Natural killer cell (primary cell): ENCODE measurements around the gene SV2B. TPM values are rescaled to one million over a fixed set of nuclear protein-coding genes. Genes with fewer than 3 reads are reported as not detected.

Experiments
- ATAC-seq, 3 donors: fragments of 150-1000 bp in 2 of 3; fragments of 200-7000 bp in 1 of 3; cut with Tn5 transposase; 1 replicate in 1 of 3; 2 replicates in 2 of 3; pipeline ENCODE4 v1.10.0; 2021; ENCODE audit warnings: mild to moderate bottlenecking in 2 of 3, moderate library complexity in 2 of 3
- DNase-seq, 2 donors: peaks; one replicate each; pipeline versions ENCODE4 v3.0.0 to v3.0.0-alpha.2; 2013 to 2021; ENCODE audit warnings: mixed read lengths in 1 of 2
- H3K27ac ChIP-seq: one replicate; pipeline ENCODE4 v1.5.1; 2013; ENCODE audit warnings: mild to moderate bottlenecking, low read length
- H3K27me3 ChIP-seq: one replicate; pipeline ENCODE4 v1.6.1; 2013; ENCODE audit warnings: low read length; ENCODE audit not compliant: control insufficient read depth, insufficient read depth
- H3K36me3 ChIP-seq: one replicate; pipeline ENCODE4 v1.6.1; 2013; ENCODE audit warnings: low read length; ENCODE audit not compliant: control insufficient read depth, insufficient read depth
- H3K4me1 ChIP-seq: one replicate; pipeline ENCODE4 v1.6.1; 2013; ENCODE audit warnings: low read length; ENCODE audit not compliant: control insufficient read depth, insufficient read depth
- H3K4me3 ChIP-seq: one replicate; pipeline ENCODE4 v1.5.1; 2013; ENCODE audit warnings: low read length
- H3K9me3 ChIP-seq: one replicate; pipeline ENCODE4 v1.6.1; 2013; ENCODE audit warnings: low read length; ENCODE audit not compliant: control insufficient read depth, insufficient read depth
- H3K27ac Mint-ChIP-seq, 2 donors: one replicate each; pipeline ENCODE4 v1.8.0; 2022; ENCODE audit warnings: mild to moderate bottlenecking in 2 of 2, mixed read lengths in 2 of 2, moderate library complexity in 1 of 2
- H3K27me3 Mint-ChIP-seq, 2 donors: one replicate each; pipeline ENCODE4 v1.8.0; 2022; ENCODE audit warnings: low read depth in 2 of 2, mixed read lengths in 2 of 2
- H3K36me3 Mint-ChIP-seq: one replicate; pipeline ENCODE4 v1.8.0; 2022; ENCODE audit warnings: mixed read lengths
- H3K4me1 Mint-ChIP-seq, 2 donors: one replicate each; pipeline ENCODE4 v1.8.0; 2022; ENCODE audit warnings: mixed read lengths in 2 of 2
- H3K4me3 Mint-ChIP-seq: one replicate; pipeline ENCODE4 v1.8.0; 2022; ENCODE audit warnings: mild to moderate bottlenecking, moderate library complexity, mixed read lengths
- H3K9me3 Mint-ChIP-seq, 2 donors: one replicate each; pipeline ENCODE4 v1.8.0; 2022; ENCODE audit warnings: mixed read lengths in 2 of 2
- CTCF ChIP-seq: fragments of 200-600 bp; IDR thresholded peaks from one replicate; pipeline ENCODE4 v1.8.0; 2022; ENCODE audit warnings: antibody characterized with exemption
- WGBS: methylation state at CpG from one replicate; pipeline ENCODE4 v1.1.7; 2013; ENCODE audit warnings: missing lambda C conversion rate; ENCODE audit not compliant: insufficient coverage; 5-methylcytosine and 5-hydroxymethylcytosine counted together
- intact Hi-C: fragments of 100-400 bp; cut with micrococcal nuclease; formaldehyde crosslinking; loops from one replicate; pipeline ENCODE4 v1.14.2; 2022
- total RNA-seq, 4 donors: library from RNA; stranded (reverse); fragments of 120-200 nt in 1 of 4; gene quantifications; one replicate each; pipeline versions ENCODE4 v1.2.3 to v1.2.4, GENCODE V29; 2013 to 2022

The SV2B gene
- total RNA-seq, 3 donors from 2014 or later (not counting 1 experiment from before 2014, with no cell fraction given): not detected

- no peak for DNase-seq
- H3K4me1 Mint-ChIP-seq: no peaks in the 10 kb centered on the region
- H3K9me3 Mint-ChIP-seq: no peaks in the 10 kb centered on the region
- Histone ChIP-seq H3K27ac (no peak overlapping the region), H3K36me3 (no peaks in the 10 kb centered on the region), H3K9me3 (no peaks in the 10 kb centered on the region), H3K4me1 (no peaks in the 10 kb centered on the region), H3K4me3 (no peak overlapping the region), H3K27me3 (peaks cover 5% of the 10 kb centered on the region)
- no peak overlapping the region for H3K27ac Mint-ChIP-seq
- TF ChIP-seq CTCF: no peak
- 59% methylated on average over 9 of the region's 9 CpGs for WGBS
- H3K27me3 Mint-ChIP-seq: peaks cover 17 to 53% of the 10 kb centered on the region in 2 donors
- no peaks in the 10 kb centered on the region for H3K36me3 Mint-ChIP-seq
- ATAC-seq: no peak
- intact Hi-C loops: no loop called here
- no peak overlapping the region for H3K4me3 Mint-ChIP-seq
Measured at GRCh38 chr15:91116113-91117067, 16.3 kb downstream of the SV2B start.

GRCh38 chr15:91117375-91117774 is 17.3 kb downstream of the SV2B start:
- no peak overlapping the region for H3K27ac Mint-ChIP-seq
- no peaks in the 10 kb centered on the region for H3K9me3 Mint-ChIP-seq
- intact Hi-C loops: no loop called here
- ATAC-seq (no peak), DNase-seq (no peak)
- no peak overlapping the region for H3K4me3 Mint-ChIP-seq
- Histone ChIP-seq H3K27me3 (peaks cover 5% of the 10 kb centered on the region), H3K4me3 (no peak overlapping the region), H3K36me3 (no peaks in the 10 kb centered on the region), H3K4me1 (no peaks in the 10 kb centered on the region), H3K27ac (no peak overlapping the region), H3K9me3 (no peaks in the 10 kb centered on the region)
- no peaks in the 10 kb centered on the region for H3K4me1 Mint-ChIP-seq
- WGBS: 88% methylated on average over 1 of the region's 1 CpG
- TF ChIP-seq CTCF: no peak
- peaks cover 14 to 48% of the 10 kb centered on the region in 2 donors for H3K27me3 Mint-ChIP-seq
- H3K36me3 Mint-ChIP-seq: no peaks in the 10 kb centered on the region

- TF ChIP-seq CTCF: no peak
- Mint-ChIP-seq H3K27ac (no peak overlapping the region), H3K4me3 (no peak overlapping the region), H3K27me3 (peaks cover 17 to 49% of the 10 kb centered on the region in 2 donors), H3K36me3 (no peaks in the 10 kb centered on the region), H3K9me3 (no peaks in the 10 kb centered on the region), H3K4me1 (no peaks in the 10 kb centered on the region)
- H3K4me3 ChIP-seq: no peak overlapping the region
- no peaks in the 10 kb centered on the region for H3K36me3 ChIP-seq
- H3K9me3 ChIP-seq: no peaks in the 10 kb centered on the region
- peaks cover 6% of the 10 kb centered on the region for H3K27me3 ChIP-seq
- no peak for ATAC-seq
- H3K27ac ChIP-seq: no peak overlapping the region
- DNase-seq: no peak
- H3K4me1 ChIP-seq: no peaks in the 10 kb centered on the region
- WGBS: 82% methylated on average over 11 of the region's 12 CpGs
- intact Hi-C loops: no loop called here
Measured at GRCh38 chr15:91118817-91119590, 18.9 kb downstream of the SV2B start.
